HG03095 (cell line): Measurements from ENCODE around the gene CHID1.

Experiments
- ATAC-seq: cut with Tn5 transposase; IDR thresholded peaks from one replicate; pipeline ENCODE4 v1.9.1; 2021; ENCODE audit warnings: moderate library complexity; ENCODE audit not compliant: unreplicated experiment

The CHID1 gene

DNA sequence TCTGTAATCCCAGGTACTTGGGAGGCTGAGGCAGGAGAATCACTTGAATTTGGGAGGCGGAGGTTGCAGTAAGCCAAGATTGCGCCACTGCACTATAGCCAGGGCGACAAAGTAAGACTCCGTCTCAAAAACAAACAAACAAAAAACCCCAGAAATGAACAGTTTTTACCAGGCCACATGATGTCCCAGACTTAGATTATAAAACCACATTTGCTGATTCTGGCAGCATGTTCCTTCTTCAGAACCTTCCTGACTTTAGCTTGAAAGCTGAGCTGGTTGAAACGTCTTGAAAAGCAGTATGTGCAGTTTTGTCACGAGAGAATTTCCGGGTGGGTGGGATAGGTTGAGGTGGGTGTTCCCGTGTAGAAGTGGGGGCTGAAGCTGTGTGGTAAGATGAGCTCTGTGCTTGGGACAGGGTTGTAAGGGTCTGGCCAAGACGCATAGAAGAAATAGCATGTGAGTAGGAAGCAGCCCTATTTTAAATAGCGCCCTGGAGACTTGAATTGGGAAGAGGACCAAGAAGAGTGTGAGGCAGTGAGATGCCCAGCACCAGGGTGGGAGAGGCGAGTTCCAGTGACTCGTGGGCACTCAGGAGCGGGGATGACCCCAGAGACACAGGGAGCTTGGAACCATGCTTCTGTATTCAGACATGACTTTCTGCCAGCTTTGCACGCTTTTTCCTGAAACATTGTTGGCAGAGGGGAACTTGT is 22.7 kb upstream of the CHID1 start:
- ATAC-seq, result no peak

DNA sequence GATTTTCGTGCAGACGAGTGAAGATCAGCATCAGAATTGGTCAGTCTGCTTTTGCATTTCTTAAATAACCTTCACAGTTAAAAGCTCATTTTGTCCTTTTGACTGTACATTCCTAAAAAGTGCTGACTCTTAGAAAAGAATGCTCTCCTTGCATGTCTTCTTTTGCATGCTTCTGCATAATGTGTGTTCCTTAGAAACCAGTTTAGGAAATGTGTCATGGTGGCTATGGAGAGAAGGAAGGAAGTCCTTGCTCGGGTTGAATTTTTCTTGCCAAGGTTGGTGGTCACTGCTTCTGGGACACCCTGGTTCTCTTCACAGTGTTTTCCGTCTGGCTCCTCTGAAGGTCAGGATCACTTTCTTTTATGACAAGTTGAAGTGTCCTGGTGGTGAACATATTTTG is 21.8 kb upstream of the CHID1 start:
- no peak for ATAC-seq

DNA sequence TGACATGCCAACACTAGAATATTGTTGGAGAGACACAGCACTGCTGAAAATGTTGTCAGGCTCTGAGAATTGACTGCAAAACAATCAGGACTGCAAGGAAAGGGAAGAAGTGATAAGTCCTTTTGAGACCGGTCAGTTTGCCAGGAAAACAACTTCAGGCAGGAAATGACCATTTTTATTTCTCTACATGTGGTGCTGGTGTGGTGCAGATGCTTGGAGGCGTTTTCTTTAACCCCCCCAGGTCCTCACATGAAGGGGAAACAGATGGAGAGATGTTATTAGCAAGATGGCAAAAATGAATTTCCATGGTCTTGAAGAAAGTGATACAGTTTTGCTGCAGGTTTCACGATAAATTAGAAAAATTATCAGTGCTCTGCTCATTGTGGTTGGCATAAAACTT is 20.8 kb upstream of the CHID1 start:
- ATAC-seq, result no peak

GRCh38 chr11:929405-929804 is 18.8 kb upstream of the CHID1 start:
- ATAC-seq, result no peak

GRCh38 chr11:928786-929185 is 18.2 kb upstream of the CHID1 start:
- ATAC-seq, result no peak

DNA sequence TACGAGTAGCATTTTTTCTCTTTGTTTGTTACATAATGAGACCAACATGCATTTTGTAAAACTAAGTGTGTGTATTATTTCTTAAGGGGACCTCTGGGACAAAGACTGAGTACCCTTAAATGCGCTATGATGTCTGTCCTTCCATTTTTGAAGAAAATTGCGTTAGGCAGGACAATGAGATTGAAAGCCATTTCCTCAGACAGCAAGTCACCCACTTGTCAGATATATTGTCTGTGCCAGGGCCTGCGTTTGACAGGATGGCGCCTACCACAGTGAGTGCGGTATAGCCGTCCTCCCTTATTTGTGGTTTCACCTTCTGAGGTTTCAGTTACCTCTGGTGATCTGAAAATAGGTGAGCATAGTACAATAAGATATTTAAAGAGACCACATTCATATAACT is 17.3 kb upstream of the CHID1 start:
- no peak for ATAC-seq

DNA sequence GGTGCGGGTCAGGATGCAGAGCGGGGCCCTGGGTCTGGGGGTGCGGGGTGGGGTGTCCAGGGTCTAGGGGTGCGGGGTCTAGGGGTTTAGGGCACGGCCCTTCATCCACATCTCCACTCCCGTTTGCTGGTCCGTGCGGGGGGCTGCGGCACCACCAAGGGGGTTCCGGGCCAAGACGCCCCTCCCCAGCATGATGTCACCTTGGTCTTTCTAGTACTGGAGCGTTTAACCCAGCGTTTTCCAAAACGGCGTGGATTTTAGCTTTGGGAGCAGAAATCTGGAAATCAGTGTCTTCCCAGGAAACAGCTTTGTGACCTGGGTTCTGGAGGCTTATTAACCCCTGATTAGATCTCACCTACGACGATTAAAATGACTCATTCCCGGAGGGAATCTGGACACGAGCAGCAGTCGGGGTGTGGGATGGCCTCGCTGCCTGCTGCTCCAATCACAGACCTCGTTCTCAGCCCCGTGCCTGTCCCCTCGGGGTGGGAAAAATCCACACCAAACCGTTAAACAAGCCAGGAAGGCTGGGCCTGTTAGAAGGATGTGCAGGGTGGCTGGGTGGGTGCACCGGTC is 15.8 kb upstream of the CHID1 start:
- ATAC-seq, result no peak

- ATAC-seq, result peak; percentile 57
These were observed 15.1 kb upstream of the CHID1 start, which contains the start of gene AP2A2 for GRCh38 chr11:925496-926301. AP2A2 (plus strand) TSS chr11:925870; CDS start chr11:926022, 152 bp downstream.

- no peak for ATAC-seq
These were observed 14.5 kb upstream of the CHID1 start for GRCh38 chr11:925158-925495.

DNA sequence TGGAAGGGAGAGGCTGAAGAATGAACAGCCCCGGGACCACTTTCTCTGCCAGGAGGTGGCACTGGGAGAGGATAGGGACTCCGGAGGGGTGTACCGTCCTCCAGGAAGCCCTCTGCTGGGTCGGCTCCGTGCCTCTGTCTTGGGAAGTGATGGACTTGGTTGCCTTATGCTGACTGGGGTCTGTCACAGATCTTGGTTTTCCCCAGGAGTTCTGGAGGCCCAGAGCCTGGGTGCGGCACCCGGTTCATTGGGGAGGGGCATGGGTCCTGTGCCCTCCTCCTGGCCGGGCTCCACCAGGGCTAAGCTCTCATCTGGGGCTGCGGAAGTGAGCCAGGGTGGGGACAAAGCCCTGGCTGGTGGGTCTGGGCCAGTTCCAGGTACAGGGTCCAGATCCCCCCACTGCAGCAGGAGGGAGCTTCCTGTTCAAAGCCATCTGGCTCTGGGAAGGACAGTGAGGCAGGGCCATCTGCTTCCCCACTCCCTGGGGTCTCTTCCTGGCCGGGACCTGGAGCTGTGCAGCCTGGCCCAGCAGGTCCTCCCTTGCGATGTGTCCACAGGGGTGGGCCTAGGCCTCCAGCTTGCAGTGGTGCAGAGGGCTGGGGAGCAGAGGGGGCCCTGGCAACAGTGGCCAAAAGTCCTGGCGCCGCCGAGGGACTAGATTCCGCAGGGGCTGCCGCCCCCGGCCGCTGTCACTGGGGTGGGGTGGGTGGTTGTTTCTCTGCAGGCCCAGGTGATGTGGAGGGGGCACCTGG is 14.0 kb upstream of the CHID1 start:
- ATAC-seq, result no peak

DNA sequence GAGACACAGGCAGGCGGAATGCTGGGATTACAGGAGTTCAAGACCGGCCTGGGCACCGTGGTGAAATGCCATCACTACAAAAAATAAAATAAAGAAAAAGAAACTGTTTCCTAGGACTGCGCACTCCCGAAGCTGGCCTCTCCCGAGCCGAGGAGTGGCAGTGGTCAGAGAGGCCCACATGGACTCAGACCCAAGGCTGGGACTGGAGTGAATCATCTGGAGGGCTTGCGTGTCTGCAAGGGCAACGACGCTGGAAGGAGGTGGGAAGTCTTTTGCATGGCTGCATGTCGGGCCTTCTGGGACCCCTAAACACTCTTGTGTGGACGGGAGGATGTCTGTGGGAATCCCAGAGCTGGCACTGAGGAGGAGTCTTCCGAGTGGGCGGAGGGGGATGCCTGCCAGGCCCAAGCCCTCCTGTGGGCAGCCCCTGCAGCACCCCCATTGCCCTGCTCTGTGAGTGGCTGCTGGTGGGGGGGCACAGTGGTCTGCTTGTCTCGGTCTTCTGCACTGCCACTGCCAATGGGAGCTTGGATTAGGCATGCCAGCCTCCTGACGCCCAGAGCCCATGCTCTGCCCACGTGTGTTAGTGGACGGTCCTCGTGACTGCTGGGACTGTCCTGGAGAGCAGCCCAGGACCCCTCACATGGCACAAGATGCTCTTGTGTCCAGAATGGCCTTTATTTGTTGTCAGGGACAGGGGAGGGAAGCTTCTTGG is 13.2 kb upstream of the CHID1 start:
- no peak for ATAC-seq

- no peak for ATAC-seq
These were observed 11.5 kb upstream of the CHID1 start for GRCh38 chr11:921921-922678.

GRCh38 chr11:917426-917825 is 6.8 kb upstream of the CHID1 start:
- no peak for ATAC-seq

DNA sequence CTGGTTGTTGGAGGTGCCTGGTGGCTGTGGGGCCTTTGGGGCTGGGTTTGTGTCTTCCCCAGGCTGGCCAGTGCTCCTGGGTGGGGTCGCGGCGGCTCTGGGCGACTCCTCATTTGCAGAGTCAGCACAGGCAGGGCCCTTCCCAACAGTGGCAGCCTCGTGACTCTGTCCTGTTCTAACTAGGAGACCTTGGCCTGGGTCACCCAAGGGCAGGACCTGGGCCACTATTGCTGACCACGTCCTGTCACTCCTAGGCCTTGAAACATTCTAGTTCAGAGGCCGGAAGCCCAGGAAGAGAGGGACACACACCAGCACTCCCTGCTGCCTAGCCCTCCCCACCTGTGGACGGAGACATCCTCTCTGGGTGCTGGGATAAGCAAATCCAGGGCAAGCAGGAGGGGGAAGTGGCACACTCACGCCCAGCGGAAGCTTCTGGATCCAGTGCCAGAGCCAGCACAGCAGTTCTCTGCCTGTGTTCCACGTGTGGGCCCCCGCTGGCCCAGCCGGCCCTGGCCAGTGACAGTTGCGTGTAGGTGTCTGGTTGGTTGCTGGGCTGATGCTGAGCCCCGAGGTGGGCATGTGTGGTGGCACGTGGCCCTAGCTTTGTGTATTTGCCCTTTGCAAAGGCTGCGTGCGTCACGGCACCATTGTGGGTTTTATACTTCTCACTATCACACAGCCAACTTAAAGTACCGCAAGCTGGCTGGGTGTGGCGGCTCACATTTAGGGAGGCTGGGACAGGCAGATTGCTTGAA is 4.3 kb upstream of the CHID1 start:
- no peak for ATAC-seq

- no peak for ATAC-seq
These were observed 3.6 kb upstream of the CHID1 start for GRCh38 chr11:914204-914603.

DNA sequence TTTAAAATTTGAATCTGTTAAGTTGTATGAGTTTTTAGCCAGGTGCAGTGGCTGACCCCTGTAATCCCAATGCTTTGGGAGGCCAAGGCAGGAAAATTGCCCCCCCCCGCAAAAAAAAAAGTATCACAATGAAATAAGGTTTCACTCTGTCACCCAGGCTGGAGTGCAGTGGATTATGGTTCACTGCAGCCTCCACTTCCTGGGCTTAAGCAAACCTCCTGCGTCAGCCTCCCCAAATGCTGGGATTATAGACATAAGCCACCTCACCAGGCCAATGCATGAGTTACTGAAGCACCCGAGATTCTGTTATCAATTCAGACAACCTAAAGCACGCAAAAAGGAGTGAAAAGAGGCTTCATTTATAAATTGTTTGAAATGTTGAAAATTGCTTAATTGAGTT is 2.4 kb upstream of the CHID1 start:
- ATAC-seq, result no peak

DNA sequence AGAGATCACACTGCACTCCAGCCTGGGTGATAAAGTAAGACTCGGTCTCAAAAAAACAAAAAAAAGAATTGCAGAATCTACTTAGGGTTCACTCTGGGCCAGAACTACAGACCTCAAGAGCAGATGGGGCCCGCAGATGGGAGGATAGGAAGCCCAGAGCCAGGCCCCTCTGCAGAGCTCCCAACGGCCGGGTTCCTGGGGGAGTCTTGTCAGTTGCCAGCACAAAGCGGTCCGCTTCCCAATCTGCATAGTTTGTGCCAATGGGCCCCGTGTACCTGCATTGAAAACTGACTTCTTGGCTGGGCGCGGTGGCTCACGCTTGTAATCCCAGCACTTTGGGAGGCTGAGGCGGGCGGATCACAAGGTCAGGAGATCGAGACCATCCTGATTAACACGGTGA is 1.7 kb upstream of the CHID1 start:
- ATAC-seq, result no peak

GRCh38 chr11:911890-912219 is 1.2 kb upstream of the CHID1 start:
- ATAC-seq, result no peak

DNA sequence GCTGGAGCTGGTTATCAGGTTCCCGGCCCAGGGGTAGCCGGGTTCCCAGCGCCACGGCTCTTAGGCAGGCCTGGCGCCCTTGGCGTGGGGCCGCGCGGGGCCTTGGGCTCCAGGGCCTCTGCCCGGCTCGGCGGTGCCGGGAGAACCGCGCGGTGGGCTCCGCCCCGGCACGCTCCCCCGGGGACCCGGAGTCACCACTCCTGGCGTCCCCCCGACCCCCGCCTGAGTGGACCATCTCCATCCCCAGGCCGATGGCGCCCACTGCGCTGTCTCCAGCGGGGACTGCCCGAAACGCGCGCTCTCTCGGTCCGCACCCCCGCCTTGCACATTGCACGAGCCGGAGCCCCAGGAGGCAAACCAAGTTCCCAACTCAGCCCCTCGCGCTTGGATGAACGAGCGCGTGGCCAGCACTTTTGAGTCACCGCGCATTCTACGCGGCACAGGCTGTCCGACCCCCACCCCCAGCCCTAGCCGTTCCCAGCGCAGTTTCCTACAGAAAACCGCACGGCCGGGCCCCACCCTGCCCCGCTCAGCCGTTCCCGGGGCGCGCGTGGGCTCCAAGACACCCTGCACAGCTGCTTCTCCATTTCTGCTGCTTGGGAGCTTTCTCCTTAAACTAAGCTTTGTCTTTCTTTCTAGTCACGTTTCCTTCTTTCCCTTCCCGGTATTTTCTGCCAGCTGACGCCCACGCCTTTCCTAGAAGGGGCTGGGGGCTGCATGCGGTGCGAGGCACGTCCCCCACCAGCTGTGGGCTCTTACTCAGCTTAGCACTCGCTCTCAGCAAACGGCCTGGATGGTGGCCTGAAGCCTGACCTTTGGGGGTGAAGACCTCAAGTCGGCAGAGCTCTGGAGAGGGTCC is 650 bp upstream of the CHID1 start:
- ATAC-seq, result peak; percentile 27
